ENCODE measurements around the gene ACTR5. TPM values are rescaled to one million over a fixed set of nuclear protein-coding genes. Genes with fewer than 3 reads are reported as not detected.
A peak's percentile ranks its signal among the peaks of the same experiment; 100 is the strongest.

The ACTR5 gene
- total and polyA plus RNA-seq, 2 of the 13 experiments (the other 11 are each of a cell fraction or from before 2014, with no cell fraction given): 19.5 to 20.5 TPM

DNA sequence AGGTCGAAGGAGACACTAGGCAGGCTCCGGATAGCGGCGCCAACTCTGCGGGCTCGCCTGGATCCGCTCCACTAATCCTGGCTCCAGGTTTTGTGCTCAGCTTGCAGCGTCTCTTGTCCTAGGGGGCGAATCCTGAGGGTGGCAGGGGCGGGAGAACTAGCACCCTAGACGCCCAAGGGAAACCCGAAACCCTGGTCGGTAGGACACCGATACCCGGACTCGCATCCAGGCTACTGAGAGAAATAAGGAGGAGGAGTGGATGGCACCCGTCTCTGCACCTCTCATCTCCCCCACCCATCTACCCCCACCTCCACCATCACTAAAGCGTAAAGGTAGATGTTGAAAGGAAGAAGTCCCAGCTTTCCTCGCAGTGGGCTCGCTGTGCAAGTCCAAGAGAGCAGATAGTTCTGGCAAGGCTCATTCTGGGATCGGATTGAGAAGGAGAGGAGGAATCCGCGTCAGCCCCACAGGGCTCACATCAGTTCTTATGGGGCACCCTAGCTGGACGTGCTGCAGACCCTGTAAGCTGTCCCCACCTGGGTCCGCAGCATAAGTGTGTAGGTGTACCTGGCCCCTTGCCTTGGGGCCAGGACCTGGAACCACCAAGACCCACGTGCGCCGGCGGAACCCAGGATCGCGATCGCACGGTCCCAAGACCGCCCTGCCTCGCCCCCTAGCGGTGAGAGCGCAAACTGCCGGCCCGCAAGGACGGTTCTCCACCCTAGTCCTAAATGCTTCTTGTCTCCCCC, 17.1 kb upstream of the ACTR5 start (continued):
- TF ChIP-seq, protein P1, sequence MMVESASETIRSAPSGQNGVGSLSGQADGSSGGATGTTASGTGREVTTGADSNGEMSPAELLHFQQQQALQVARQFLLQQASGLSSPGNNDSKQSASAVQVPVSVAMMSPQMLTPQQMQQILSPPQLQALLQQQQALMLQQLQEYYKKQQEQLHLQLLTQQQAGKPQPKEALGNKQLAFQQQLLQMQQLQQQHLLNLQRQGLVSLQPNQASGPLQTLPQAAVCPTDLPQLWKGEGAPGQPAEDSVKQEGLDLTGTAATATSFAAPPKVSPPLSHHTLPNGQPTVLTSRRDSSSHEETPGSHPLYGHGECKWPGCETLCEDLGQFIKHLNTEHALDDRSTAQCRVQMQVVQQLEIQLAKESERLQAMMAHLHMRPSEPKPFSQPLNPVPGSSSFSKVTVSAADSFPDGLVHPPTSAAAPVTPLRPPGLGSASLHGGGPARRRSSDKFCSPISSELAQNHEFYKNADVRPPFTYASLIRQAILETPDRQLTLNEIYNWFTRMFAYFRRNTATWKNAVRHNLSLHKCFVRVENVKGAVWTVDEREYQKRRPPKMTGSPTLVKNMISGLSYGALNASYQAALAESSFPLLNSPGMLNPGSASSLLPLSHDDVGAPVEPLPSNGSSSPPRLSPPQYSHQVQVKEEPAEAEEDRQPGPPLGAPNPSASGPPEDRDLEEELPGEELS (CRISPR knock-in tag; IDR thresholded peaks at IDR 0.05): no peak
- TF ChIP-seq, protein P2, sequence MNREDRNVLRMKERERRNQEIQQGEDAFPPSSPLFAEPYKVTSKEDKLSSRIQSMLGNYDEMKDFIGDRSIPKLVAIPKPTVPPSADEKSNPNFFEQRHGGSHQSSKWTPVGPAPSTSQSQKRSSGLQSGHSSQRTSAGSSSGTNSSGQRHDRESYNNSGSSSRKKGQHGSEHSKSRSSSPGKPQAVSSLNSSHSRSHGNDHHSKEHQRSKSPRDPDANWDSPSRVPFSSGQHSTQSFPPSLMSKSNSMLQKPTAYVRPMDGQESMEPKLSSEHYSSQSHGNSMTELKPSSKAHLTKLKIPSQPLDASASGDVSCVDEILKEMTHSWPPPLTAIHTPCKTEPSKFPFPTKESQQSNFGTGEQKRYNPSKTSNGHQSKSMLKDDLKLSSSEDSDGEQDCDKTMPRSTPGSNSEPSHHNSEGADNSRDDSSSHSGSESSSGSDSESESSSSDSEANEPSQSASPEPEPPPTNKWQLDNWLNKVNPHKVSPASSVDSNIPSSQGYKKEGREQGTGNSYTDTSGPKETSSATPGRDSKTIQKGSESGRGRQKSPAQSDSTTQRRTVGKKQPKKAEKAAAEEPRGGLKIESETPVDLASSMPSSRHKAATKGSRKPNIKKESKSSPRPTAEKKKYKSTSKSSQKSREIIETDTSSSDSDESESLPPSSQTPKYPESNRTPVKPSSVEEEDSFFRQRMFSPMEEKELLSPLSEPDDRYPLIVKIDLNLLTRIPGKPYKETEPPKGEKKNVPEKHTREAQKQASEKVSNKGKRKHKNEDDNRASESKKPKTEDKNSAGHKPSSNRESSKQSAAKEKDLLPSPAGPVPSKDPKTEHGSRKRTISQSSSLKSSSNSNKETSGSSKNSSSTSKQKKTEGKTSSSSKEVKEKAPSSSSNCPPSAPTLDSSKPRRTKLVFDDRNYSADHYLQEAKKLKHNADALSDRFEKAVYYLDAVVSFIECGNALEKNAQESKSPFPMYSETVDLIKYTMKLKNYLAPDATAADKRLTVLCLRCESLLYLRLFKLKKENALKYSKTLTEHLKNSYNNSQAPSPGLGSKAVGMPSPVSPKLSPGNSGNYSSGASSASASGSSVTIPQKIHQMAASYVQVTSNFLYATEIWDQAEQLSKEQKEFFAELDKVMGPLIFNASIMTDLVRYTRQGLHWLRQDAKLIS (CRISPR knock-in tag; IDR thresholded peaks at IDR 0.05): no peak
- TF ChIP-seq ZNF260 (CRISPR knock-in tag; IDR thresholded peaks at IDR 0.05; ENCODE audit: borderline replicate concordance, low read depth) (no peak), GZF1 (CRISPR knock-in tag; IDR thresholded peaks at IDR 0.05) (no peak), ERF (CRISPR knock-in tag; IDR thresholded peaks at IDR 0.05) (no peak; the same call in 1 of the 2 replicates), RCOR2 (CRISPR knock-in tag; IDR thresholded peaks at IDR 0.05) (no peak), ONECUT2 (CRISPR knock-in tag; IDR thresholded peaks at IDR 0.05) (no peak), EED (CRISPR knock-in tag; IDR thresholded peaks at IDR 0.05) (no peak), KDM1A (CRISPR knock-in tag; IDR thresholded peaks at IDR 0.05) (0 out of 2 replicates have a peak, but pooled peaks have one; percentile 29), ZKSCAN8 (CRISPR knock-in tag; IDR thresholded peaks at IDR 0.05; ENCODE audit: borderline replicate concordance) (0 out of 2 replicates have a peak, but pooled peaks have one; percentile 19), ZMYM2 (CRISPR knock-in tag; IDR thresholded peaks at IDR 0.05) (no peak), MTF1 (CRISPR knock-in tag; IDR thresholded peaks at IDR 0.05) (no peak), ZKSCAN5 (CRISPR knock-in tag; IDR thresholded peaks at IDR 0.05) (no peak), ZNF180 (CRISPR knock-in tag; IDR thresholded peaks at IDR 0.05; ENCODE audit: borderline replicate concordance, low read depth) (no peak), CBX5 (CRISPR knock-in tag; IDR thresholded peaks at IDR 0.05; ENCODE audit: borderline replicate concordance) (no peak; the same call in none of the 2 replicates), CBFB (CRISPR knock-in tag; IDR thresholded peaks at IDR 0.05) (peak; percentile 60; the same call in 1 of the 2 replicates), ZNF350 (CRISPR knock-in tag; IDR thresholded peaks at IDR 0.05; ENCODE audit: borderline replicate concordance, low read depth) (peak; percentile 78), ATRX (CRISPR knock-in tag; IDR thresholded peaks at IDR 0.05; ENCODE audit: borderline replicate concordance) (no peak)
- TF ChIP-seq, protein P3, sequence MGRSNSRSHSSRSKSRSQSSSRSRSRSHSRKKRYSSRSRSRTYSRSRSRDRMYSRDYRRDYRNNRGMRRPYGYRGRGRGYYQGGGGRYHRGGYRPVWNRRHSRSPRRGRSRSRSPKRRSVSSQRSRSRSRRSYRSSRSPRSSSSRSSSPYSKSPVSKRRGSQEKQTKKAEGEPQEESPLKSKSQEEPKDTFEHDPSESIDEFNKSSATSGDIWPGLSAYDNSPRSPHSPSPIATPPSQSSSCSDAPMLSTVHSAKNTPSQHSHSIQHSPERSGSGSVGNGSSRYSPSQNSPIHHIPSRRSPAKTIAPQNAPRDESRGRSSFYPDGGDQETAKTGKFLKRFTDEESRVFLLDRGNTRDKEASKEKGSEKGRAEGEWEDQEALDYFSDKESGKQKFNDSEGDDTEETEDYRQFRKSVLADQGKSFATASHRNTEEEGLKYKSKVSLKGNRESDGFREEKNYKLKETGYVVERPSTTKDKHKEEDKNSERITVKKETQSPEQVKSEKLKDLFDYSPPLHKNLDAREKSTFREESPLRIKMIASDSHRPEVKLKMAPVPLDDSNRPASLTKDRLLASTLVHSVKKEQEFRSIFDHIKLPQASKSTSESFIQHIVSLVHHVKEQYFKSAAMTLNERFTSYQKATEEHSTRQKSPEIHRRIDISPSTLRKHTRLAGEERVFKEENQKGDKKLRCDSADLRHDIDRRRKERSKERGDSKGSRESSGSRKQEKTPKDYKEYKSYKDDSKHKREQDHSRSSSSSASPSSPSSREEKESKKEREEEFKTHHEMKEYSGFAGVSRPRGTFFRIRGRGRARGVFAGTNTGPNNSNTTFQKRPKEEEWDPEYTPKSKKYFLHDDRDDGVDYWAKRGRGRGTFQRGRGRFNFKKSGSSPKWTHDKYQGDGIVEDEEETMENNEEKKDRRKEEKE (IDR thresholded peaks at IDR 0.05): no peak
- TF ChIP-seq, protein P4, sequence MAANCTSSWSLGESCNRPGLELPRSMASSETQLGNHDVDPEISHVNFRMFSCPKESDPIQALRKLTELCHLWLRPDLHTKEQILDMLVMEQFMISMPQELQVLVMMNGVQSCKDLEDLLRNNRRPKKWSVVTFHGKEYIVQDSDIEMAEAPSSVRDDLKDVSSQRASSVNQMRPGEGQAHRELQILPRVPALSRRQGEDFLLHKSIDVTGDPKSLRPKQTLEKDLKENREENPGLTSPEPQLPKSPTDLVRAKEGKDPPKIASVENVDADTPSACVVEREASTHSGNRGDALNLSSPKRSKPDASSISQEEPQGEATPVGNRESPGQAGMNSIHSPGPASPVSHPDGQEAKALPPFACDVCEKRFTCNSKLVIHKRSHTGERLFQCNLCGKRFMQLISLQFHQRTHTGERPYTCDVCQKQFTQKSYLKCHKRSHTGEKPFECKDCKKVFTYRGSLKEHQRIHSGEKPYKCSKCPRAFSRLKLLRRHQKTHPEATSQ (CRISPR knock-in tag; IDR thresholded peaks at IDR 0.05; ENCODE audit: borderline replicate concordance): no peak
